ENCODE measurements around the gene TP63. TPM values are rescaled to one million over a fixed set of nuclear protein-coding genes. Genes with fewer than 3 reads are reported as not detected.

TP63 gene
- total RNA-seq, 2 experiments from 2014 or later: 0.17 to 0.35 TPM

- no peak overlapping the region for H3K4me3 Mint-ChIP-seq
- peaks cover 10% of the 10 kb centered on the region for H3K9me3 Mint-ChIP-seq
Observed at GRCh38 chr3:189756582-189757078, 125.4 kb downstream of the TP63 start.

GRCh38 chr3:189758186-189758585 is 127.0 kb downstream of the TP63 start:
- H3K27me3 Mint-ChIP-seq: no peaks in the 10 kb centered on the region

More at GRCh38 chr3:189756582-189757078, 125.4 kb downstream of the TP63 start:
- DNase-seq: no peak
- CTCF ChIA-PET: no interaction called here
- H3K4me1 Mint-ChIP-seq: no peaks in the 10 kb centered on the region
- H3K27me3 Mint-ChIP-seq: no peaks in the 10 kb centered on the region
- POLR2A ChIA-PET: no interaction called here
- H3K27ac Mint-ChIP-seq: no peak overlapping the region
- H3K36me3 Mint-ChIP-seq (ENCODE audit: low read depth): no peaks in the 10 kb centered on the region

GRCh38 chr3:189766416-189766815 is 135.2 kb downstream of the TP63 start:
- CTCF ChIA-PET: no interaction called here
- Mint-ChIP-seq H3K27ac (no peak overlapping the region), H3K36me3 (ENCODE audit: low read depth) (no peaks in the 10 kb centered on the region), H3K27me3 (no peaks in the 10 kb centered on the region), H3K4me3 (no peak overlapping the region), H3K4me1 (no peaks in the 10 kb centered on the region), H3K9me3 (peaks cover 1% of the 10 kb centered on the region)
- DNase-seq: no peak
- POLR2A ChIA-PET: no interaction called here

More at GRCh38 chr3:189758186-189758585, 127.0 kb downstream of the TP63 start:
- Mint-ChIP-seq H3K9me3 (peaks cover 10% of the 10 kb centered on the region), H3K27ac (no peak overlapping the region), H3K4me1 (no peaks in the 10 kb centered on the region), H3K4me3 (no peak overlapping the region), H3K36me3 (ENCODE audit: low read depth) (no peaks in the 10 kb centered on the region)
- DNase-seq: no peak
- ChIA-PET POLR2A (no interaction called here), CTCF (no interaction called here)

- H3K36me3 Mint-ChIP-seq (ENCODE audit: low read depth): no peaks in the 10 kb centered on the region
- H3K9me3 Mint-ChIP-seq: no peaks in the 10 kb centered on the region
- POLR2A ChIA-PET: interaction anchor here (0.6 kb wide), 1 partner anchor 205 kb away, joined by 3 read pairs; no protein-coding TSS in a partner anchor
- no peak overlapping the region for H3K4me3 Mint-ChIP-seq
- H3K27me3 Mint-ChIP-seq: no peaks in the 10 kb centered on the region
- CTCF ChIA-PET: interaction anchor here (1.6 kb wide), 1 partner anchor 8 kb away, joined by 5 read pairs; no protein-coding TSS in a partner anchor
- no peak overlapping the region for H3K27ac Mint-ChIP-seq
- H3K4me1 Mint-ChIP-seq: no peaks in the 10 kb centered on the region
- no peak for DNase-seq
Observed at GRCh38 chr3:189771842-189772450, 140.8 kb downstream of the TP63 start.

- no peaks in the 10 kb centered on the region for H3K4me1 Mint-ChIP-seq
- no peaks in the 10 kb centered on the region for H3K9me3 Mint-ChIP-seq
- ChIA-PET CTCF (no interaction called here), POLR2A (interaction anchor here (0.6 kb wide), 1 partner anchor 206 kb away, joined by 3 read pairs; no protein-coding TSS in a partner anchor)
- H3K27me3 Mint-ChIP-seq: no peaks in the 10 kb centered on the region
- no peaks in the 10 kb centered on the region for H3K36me3 Mint-ChIP-seq (ENCODE audit: low read depth)
- no peak overlapping the region for H3K4me3 Mint-ChIP-seq
- H3K27ac Mint-ChIP-seq: no peak overlapping the region
- DNase-seq: no peak
Observed at GRCh38 chr3:189772584-189772983, 141.4 kb downstream of the TP63 start.

GRCh38 chr3:189773056-189773455 is 141.9 kb downstream of the TP63 start:
- Mint-ChIP-seq H3K36me3 (ENCODE audit: low read depth) (no peaks in the 10 kb centered on the region), H3K27ac (no peak overlapping the region), H3K27me3 (no peaks in the 10 kb centered on the region), H3K4me1 (no peaks in the 10 kb centered on the region), H3K9me3 (no peaks in the 10 kb centered on the region), H3K4me3 (no peak overlapping the region)
- CTCF ChIA-PET: no interaction called here
- DNase-seq: no peak
- POLR2A ChIA-PET: no interaction called here

- Mint-ChIP-seq H3K27me3 (no peaks in the 10 kb centered on the region), H3K4me1 (no peaks in the 10 kb centered on the region), H3K4me3 (no peak overlapping the region), H3K36me3 (ENCODE audit: low read depth) (no peaks in the 10 kb centered on the region), H3K9me3 (no peaks in the 10 kb centered on the region), H3K27ac (no peak overlapping the region)
- no peak for DNase-seq
- ChIA-PET CTCF (no interaction called here), POLR2A (no interaction called here)
Observed at GRCh38 chr3:189776149-189776824, 145.1 kb downstream of the TP63 start.

GRCh38 chr3:189778340-189778950 is 147.3 kb downstream of the TP63 start:
- Mint-ChIP-seq H3K9me3 (no peaks in the 10 kb centered on the region), H3K4me3 (no peak overlapping the region), H3K27me3 (no peaks in the 10 kb centered on the region), H3K4me1 (no peaks in the 10 kb centered on the region), H3K27ac (no peak overlapping the region), H3K36me3 (ENCODE audit: low read depth) (no peaks in the 10 kb centered on the region)
- no peak for DNase-seq
- POLR2A ChIA-PET: no interaction called here
- CTCF ChIA-PET: interaction anchor here (0.8 to 1.0 kb wide), 2 partner anchors 10 to 152 kb away, joined by 3 read pairs; no protein-coding TSS in a partner anchor

- Mint-ChIP-seq H3K27me3 (no peaks in the 10 kb centered on the region), H3K4me3 (no peak overlapping the region), H3K9me3 (no peaks in the 10 kb centered on the region), H3K27ac (no peak overlapping the region), H3K36me3 (ENCODE audit: low read depth) (no peaks in the 10 kb centered on the region), H3K4me1 (no peaks in the 10 kb centered on the region)
- no peak for DNase-seq
- ChIA-PET CTCF (interaction anchor here (0.8 to 1.1 kb wide), 3 partner anchors 8 to 151 kb away, joined by 3 to 5 read pairs (median 3); no protein-coding TSS in a partner anchor), POLR2A (no interaction called here)
Observed at GRCh38 chr3:189779166-189779565, 148.0 kb downstream of the TP63 start.

GRCh38 chr3:189780546-189781270 is 149.5 kb downstream of the TP63 start:
- ChIA-PET CTCF (interaction anchor here (1.7 kb wide), 1 partner anchor 70 kb away, joined by 3 read pairs; no protein-coding TSS in a partner anchor), POLR2A (no interaction called here)
- Mint-ChIP-seq H3K27ac (no peak overlapping the region), H3K4me3 (no peak overlapping the region), H3K9me3 (no peaks in the 10 kb centered on the region), H3K27me3 (no peaks in the 10 kb centered on the region), H3K4me1 (no peaks in the 10 kb centered on the region), H3K36me3 (ENCODE audit: low read depth) (no peaks in the 10 kb centered on the region)
- no peak for DNase-seq

GRCh38 chr3:189781415-189781814 is 150.2 kb downstream of the TP63 start:
- Mint-ChIP-seq H3K9me3 (no peaks in the 10 kb centered on the region), H3K27me3 (no peaks in the 10 kb centered on the region), H3K4me1 (no peaks in the 10 kb centered on the region), H3K4me3 (no peak overlapping the region), H3K27ac (no peak overlapping the region), H3K36me3 (ENCODE audit: low read depth) (no peaks in the 10 kb centered on the region)
- CTCF ChIA-PET: interaction anchor here (1.7 kb wide), 1 partner anchor 71 kb away, joined by 3 read pairs; no protein-coding TSS in a partner anchor
- POLR2A ChIA-PET: no interaction called here
- no peak for DNase-seq

- Mint-ChIP-seq H3K4me1 (peaks cover 7% of the 10 kb centered on the region), H3K27ac (no peak overlapping the region), H3K4me3 (no peak overlapping the region), H3K36me3 (ENCODE audit: low read depth) (no peaks in the 10 kb centered on the region), H3K27me3 (no peaks in the 10 kb centered on the region), H3K9me3 (no peaks in the 10 kb centered on the region)
- POLR2A ChIA-PET: no interaction called here
- CTCF ChIA-PET: no interaction called here
- no peak for DNase-seq
Observed at GRCh38 chr3:189786479-189787064, 155.4 kb downstream of the TP63 start.
